NAMALWA (cell line): ENCODE measurements around the gene KAZN.
A peak's percentile ranks its signal among the peaks of the same experiment; 100 is the strongest.

Experiments used
- DNase-seq: peaks from one replicate; pipeline ENCODE4 v3.0.0-alpha.2; 2015; ENCODE audit warnings: low spot score

The KAZN gene

GRCh38 chr1:14647777-14648176 is 49.3 kb downstream of the KAZN start:
- DNase-seq, result no peak

- no peak for DNase-seq
Measured at GRCh38 chr1:14648391-14648790, 49.9 kb downstream of the KAZN start.

- no peak for DNase-seq
Measured at GRCh38 chr1:14648896-14649855, 50.7 kb downstream of the KAZN start.

- no peak for DNase-seq
Measured at GRCh38 chr1:14649976-14650375, 51.5 kb downstream of the KAZN start.

GRCh38 chr1:14650951-14651350 is 52.5 kb downstream of the KAZN start:
- DNase-seq, result no peak

GRCh38 chr1:14652840-14653239 is 54.4 kb downstream of the KAZN start:
- no peak for DNase-seq

- no peak for DNase-seq
Measured at GRCh38 chr1:14653461-14653960, 55.0 kb downstream of the KAZN start.

- DNase-seq, result no peak
Measured at GRCh38 chr1:14654554-14654953, 56.1 kb downstream of the KAZN start.

GRCh38 chr1:14655385-14655784 is 56.9 kb downstream of the KAZN start:
- no peak for DNase-seq

- DNase-seq, result no peak
Measured at GRCh38 chr1:14656384-14656937, 58.0 kb downstream of the KAZN start.

- DNase-seq, result no peak
Measured at GRCh38 chr1:14658642-14659041, 60.2 kb downstream of the KAZN start.

- no peak for DNase-seq
Measured at GRCh38 chr1:14659913-14660312, 61.4 kb downstream of the KAZN start.

- peak; percentile 94 for DNase-seq
Measured at GRCh38 chr1:14660801-14661200, 62.3 kb downstream of the KAZN start.

- DNase-seq, result peak; percentile 92
Measured at GRCh38 chr1:14661222-14661621, 62.7 kb downstream of the KAZN start.

- no peak for DNase-seq
Measured at GRCh38 chr1:14662116-14662515, 63.6 kb downstream of the KAZN start.

GRCh38 chr1:14663773-14664172 is 65.3 kb downstream of the KAZN start:
- no peak for DNase-seq

GRCh38 chr1:14666373-14666772 is 67.9 kb downstream of the KAZN start:
- no peak for DNase-seq

GRCh38 chr1:14666962-14667650 is 68.6 kb downstream of the KAZN start:
- DNase-seq, result no peak

GRCh38 chr1:14667651-14667984 is 69.1 kb downstream of the KAZN start:
- DNase-seq, result no peak

GRCh38 chr1:14668538-14668937 is 70.1 kb downstream of the KAZN start:
- DNase-seq, result peak; percentile 60

GRCh38 chr1:14672005-14672404 is 73.5 kb downstream of the KAZN start:
- peak; percentile 88 for DNase-seq

- peak; percentile 61 for DNase-seq
Measured at GRCh38 chr1:14674030-14674429, 75.5 kb downstream of the KAZN start.

- DNase-seq, result no peak
Measured at GRCh38 chr1:14676400-14676799, 77.9 kb downstream of the KAZN start.
